ENCODE data around the gene AZU1.

DNA sequence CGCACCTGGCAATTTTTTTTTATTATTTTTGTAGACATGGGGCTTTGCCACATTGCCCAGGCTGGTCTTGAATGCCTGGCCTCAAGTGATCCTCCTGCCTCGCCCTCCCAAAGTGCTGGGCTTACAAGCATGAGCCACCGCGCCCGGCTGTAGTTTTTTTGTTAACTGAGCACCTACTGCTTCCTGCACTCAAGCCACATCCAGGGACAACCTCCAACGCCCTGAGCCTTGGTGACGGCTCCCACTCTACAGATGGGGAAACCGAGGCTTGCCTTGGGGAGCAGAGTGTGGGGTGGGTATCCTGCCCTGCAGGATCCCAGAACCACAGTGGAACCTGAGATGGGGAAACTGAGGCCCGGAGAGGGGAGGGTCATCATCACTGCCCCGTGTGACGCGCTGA, 27.5 kb downstream of the AZU1 start:
- no peak for TF ChIP-seq EP300 (IDR thresholded peaks at IDR 0.05)
- TF ChIP-seq POLR2A (IDR thresholded peaks at IDR 0.05): no peak
- TF ChIP-seq, protein P1, sequence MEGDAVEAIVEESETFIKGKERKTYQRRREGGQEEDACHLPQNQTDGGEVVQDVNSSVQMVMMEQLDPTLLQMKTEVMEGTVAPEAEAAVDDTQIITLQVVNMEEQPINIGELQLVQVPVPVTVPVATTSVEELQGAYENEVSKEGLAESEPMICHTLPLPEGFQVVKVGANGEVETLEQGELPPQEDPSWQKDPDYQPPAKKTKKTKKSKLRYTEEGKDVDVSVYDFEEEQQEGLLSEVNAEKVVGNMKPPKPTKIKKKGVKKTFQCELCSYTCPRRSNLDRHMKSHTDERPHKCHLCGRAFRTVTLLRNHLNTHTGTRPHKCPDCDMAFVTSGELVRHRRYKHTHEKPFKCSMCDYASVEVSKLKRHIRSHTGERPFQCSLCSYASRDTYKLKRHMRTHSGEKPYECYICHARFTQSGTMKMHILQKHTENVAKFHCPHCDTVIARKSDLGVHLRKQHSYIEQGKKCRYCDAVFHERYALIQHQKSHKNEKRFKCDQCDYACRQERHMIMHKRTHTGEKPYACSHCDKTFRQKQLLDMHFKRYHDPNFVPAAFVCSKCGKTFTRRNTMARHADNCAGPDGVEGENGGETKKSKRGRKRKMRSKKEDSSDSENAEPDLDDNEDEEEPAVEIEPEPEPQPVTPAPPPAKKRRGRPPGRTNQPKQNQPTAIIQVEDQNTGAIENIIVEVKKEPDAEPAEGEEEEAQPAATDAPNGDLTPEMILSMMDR (IDR thresholded peaks at IDR 0.05): no peak

Data from gastroesophageal sphincter (tissue), 3 donors.